A673 (cell line): Measurements from ENCODE around the gene CNTLN. TPM values are rescaled to one million over a fixed set of nuclear protein-coding genes. Genes with fewer than 3 reads are reported as not detected.
"Not testable (repeated sequence)": the region's sequence is repeated elsewhere in the genome, so short reads cannot be mapped to it uniquely, and the experiment has no call there.

ENCODE experiments used
- BruUV-seq: library from RNA; stranded (reverse); fragments of 400-500 nt; replicated peaks from 2 replicates; lab custom pipeline; 2021; lab: Mats Ljungman, UMichigan
- CTCF ChIA-PET: fragments of 300-600 bp; sonication (Branson Sonifier 250); formaldehyde crosslinking; loops from one replicate; lab custom pipeline; 2022; ENCODE audit warnings: antibody characterized with exemption; lab: Charles Lee
- POLR2A ChIA-PET: fragments of 300-600 bp; sonication (Branson Sonifier 250); formaldehyde crosslinking; loops from one replicate; lab custom pipeline; 2022; ENCODE audit warnings: antibody characterized with exemption; ENCODE audit not compliant: low non-redundant PET; lab: Charles Lee
- DNase-seq: peaks from one replicate; pipeline ENCODE4 v3.0.0-alpha.2; 2015; ENCODE audit warnings: low spot score
- H3K27ac ChIP-seq: fragments of 200-600 bp; sonication (generic); 2 replicates; pipeline ENCODE4 v1.5.1; 2016; ENCODE audit warnings: mixed run types, low read depth, mild to moderate bottlenecking, mixed read lengths, antibody characterized with exemption, low read length; ENCODE audit not compliant: poor library complexity, severe bottlenecking
- H3K27me3 ChIP-seq: fragments of 200-600 bp; sonication (generic); replicated peaks from 2 replicates; pipeline ENCODE4 v1.6.1; 2017; ENCODE audit warnings: mixed run types, low read depth, mild to moderate bottlenecking, mixed read lengths, antibody characterized with exemption, low read length; ENCODE audit not compliant: insufficient read depth, poor library complexity
- H3K36me3 ChIP-seq: fragments of 200-600 bp; sonication (generic); 2 replicates; pipeline ENCODE4 v1.6.1; 2016; ENCODE audit warnings: mixed run types, mild to moderate bottlenecking, mixed read lengths, antibody characterized with exemption, low read length; ENCODE audit not compliant: insufficient read depth, poor library complexity, severe bottlenecking
- H3K4me1 ChIP-seq: fragments of 200-600 bp; sonication (generic); 2 replicates; pipeline ENCODE4 v1.6.1; 2017; ENCODE audit warnings: mixed run types, mild to moderate bottlenecking, mixed read lengths, antibody characterized with exemption, low read length; ENCODE audit not compliant: insufficient read depth, poor library complexity, severe bottlenecking
- H3K4me3 ChIP-seq: fragments of 200-600 bp; sonication (generic); 2 replicates; pipeline ENCODE4 v1.5.1; 2016; ENCODE audit warnings: low read depth, mixed run types, mild to moderate bottlenecking, mixed read lengths, low read length; ENCODE audit not compliant: poor library complexity, severe bottlenecking
- H3K9me3 ChIP-seq: fragments of 200-600 bp; sonication (generic); 2 replicates; pipeline ENCODE4 v1.6.1; 2016; ENCODE audit warnings: mixed run types, low read depth, mild to moderate bottlenecking, mixed read lengths, antibody characterized with exemption, low read length; ENCODE audit not compliant: poor library complexity, severe bottlenecking
- CTCF ChIP-seq: fragments of 300-800, 200-600 bp; sonication (generic); conservative IDR thresholded peaks from 2 replicates; pipeline ENCODE4 v1.5.1; 2017; ENCODE audit warnings: low read depth, mild to moderate bottlenecking, antibody characterized with exemption, low read length, moderate library complexity, mixed read lengths
- EZH2 ChIP-seq: fragments of 200-600 bp; sonication (generic); IDR thresholded peaks from 2 replicates; pipeline ENCODE4 v1.6.1; 2017; ENCODE audit warnings: borderline replicate concordance, low read depth, mild to moderate bottlenecking, mixed read lengths, antibody characterized with exemption, low read length; ENCODE audit not compliant: poor library complexity, severe bottlenecking
- intact Hi-C: fragments of 100-400 bp; cut with micrococcal nuclease; formaldehyde crosslinking; loops from one replicate; pipeline ENCODE4 v1.10.0; 2022; ENCODE audit not compliant: unreplicated experiment
- total RNA-seq: library from RNA; stranded (reverse); gene quantifications from 2 replicates; pipeline ENCODE4 v1.2.3, GENCODE V29; 2021

CNTLN gene
- total RNA-seq, 1 experiment from 2014 or later, result 6.6 TPM

GRCh38 chr9:17437813-17438212 lies 303.0 kb downstream of the CNTLN start:
- POLR2A ChIA-PET, result no interaction called here
- H3K9me3 ChIP-seq, result no peaks in the 10 kb centered on the region
- H3K27ac ChIP-seq, result no peak overlapping the region
- no peaks in the 10 kb centered on the region for H3K4me1 ChIP-seq
- BruUV-seq, result no TSS peak
- no peak overlapping the region for H3K4me3 ChIP-seq
- intact Hi-C loops, result no loop called here
- no peaks in the 10 kb centered on the region for H3K36me3 ChIP-seq
- DNase-seq, result no peak
- no peaks in the 10 kb centered on the region for H3K27me3 ChIP-seq
- TF ChIP-seq EZH2 (no peak), CTCF (no peak)
- CTCF ChIA-PET, result no interaction called here

DNA sequence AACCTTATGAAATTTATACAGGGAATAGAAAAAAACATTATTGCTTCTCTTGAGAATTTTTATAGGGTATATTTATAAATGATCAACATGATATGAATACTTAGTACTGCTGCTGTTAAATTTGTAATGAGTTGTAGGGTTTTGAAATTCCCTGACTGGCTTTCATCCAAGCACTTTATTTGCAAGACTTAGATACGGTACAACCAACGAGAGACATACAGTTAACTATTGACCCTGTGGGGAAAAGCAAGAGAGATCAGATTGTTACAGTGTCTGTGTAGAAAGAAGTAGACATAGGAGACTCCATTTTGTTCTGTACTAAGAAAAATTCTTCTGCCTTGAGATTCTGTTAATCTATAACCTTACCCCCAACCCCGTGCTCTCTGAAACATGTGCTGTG lies 310.3 kb downstream of the CNTLN start:
- H3K4me3 ChIP-seq, H3K27ac ChIP-seq, CTCF ChIA-PET, POLR2A ChIA-PET, intact Hi-C loops, H3K27me3 ChIP-seq, H3K36me3 ChIP-seq, DNase-seq, H3K4me1 ChIP-seq, BruUV-seq, H3K9me3 ChIP-seq: not testable (repeated sequence)

- no peak overlapping the region for H3K27ac ChIP-seq
- H3K4me3 ChIP-seq, result no peak overlapping the region
- ChIA-PET CTCF (no interaction called here), POLR2A (no interaction called here)
- H3K36me3 ChIP-seq, result no peaks in the 10 kb centered on the region
- no TSS peak for BruUV-seq
- DNase-seq, result no peak
- intact Hi-C loops, result no loop called here
- no peaks in the 10 kb centered on the region for H3K27me3 ChIP-seq
- no peaks in the 10 kb centered on the region for H3K9me3 ChIP-seq
- no peak for TF ChIP-seq EZH2
- no peak for TF ChIP-seq CTCF
- no peaks in the 10 kb centered on the region for H3K4me1 ChIP-seq
These were observed 318.9 kb downstream of the CNTLN start for GRCh38 chr9:17453751-17454150.

- BruUV-seq, result no TSS peak
- Histone ChIP-seq H3K9me3 (no peaks in the 10 kb centered on the region), H3K4me1 (no peaks in the 10 kb centered on the region), H3K27ac (no peak overlapping the region), H3K36me3 (no peaks in the 10 kb centered on the region), H3K4me3 (no peak overlapping the region), H3K27me3 (no peaks in the 10 kb centered on the region)
- intact Hi-C loops, result loop anchor here (2.0 kb wide), 2 partner anchors 346 to 400 kb away; no protein-coding TSS in a partner anchor
- TF ChIP-seq EZH2 (no peak), CTCF (peak; percentile 59)
- CTCF ChIA-PET, result interaction anchor here (0.6 kb wide), 1 partner anchor 399 kb away, joined by 4 read pairs; no protein-coding TSS in a partner anchor
- POLR2A ChIA-PET, result no interaction called here
- peak; percentile 37 for DNase-seq
These were observed 328.1 kb downstream of the CNTLN start for GRCh38 chr9:17462869-17463464.
